Ishikawa (cell line): ENCODE results near the gene COL10A1.

Source experiments
- EP300 ChIP-seq: IDR thresholded peaks from 2 replicates; pipeline ENCODE4 v1.6.1; 2012; ENCODE audit warnings: borderline replicate concordance
- YY1 ChIP-seq: IDR thresholded peaks from 2 replicates; pipeline ENCODE4 v1.6.1; 2012; ENCODE audit warnings: low read depth

- no peak for TF ChIP-seq YY1
- TF ChIP-seq EP300: no peak
Measured at GRCh38 chr6:116158641-116159040, 32.7 kb upstream of the COL10A1 start.
